SU-DHL-6 (cell line): ENCODE data around the gene GNB5.

Experiments
- H2AFZ ChIP-seq: fragments of 200-600 bp; sonication (generic); 2 replicates; pipeline ENCODE4 v1.6.1; 2014; ENCODE audit warnings: low read depth, mild to moderate bottlenecking, moderate library complexity, mixed read lengths, antibody characterized with exemption, low read length; ENCODE audit not compliant: severe bottlenecking
- H3F3A ChIP-seq: fragments of 200-600 bp; shearing (Covaris generic); 2 replicates; pipeline ENCODE4 v1.6.0; 2016; ENCODE audit warnings: antibody characterized with exemption, mild to moderate bottlenecking; ENCODE audit not compliant: insufficient read depth
- H3K27ac ChIP-seq: fragments of 200-600 bp; sonication (generic); 2 replicates; pipeline ENCODE4 v1.5.1; 2016; ENCODE audit warnings: low read depth, mild to moderate bottlenecking, low read length, moderate library complexity, mixed read lengths
- H3K27me3 ChIP-seq: fragments of 200-600 bp; sonication (generic), shearing (Covaris generic); 2 replicates; pipeline ENCODE4 v1.6.0; 2014; ENCODE audit warnings: mild to moderate bottlenecking, low read length
- H3K36me3 ChIP-seq: fragments of 200-600 bp; sonication (generic); 2 replicates; pipeline ENCODE4 v1.6.1; 2014; ENCODE audit warnings: mild to moderate bottlenecking, low read length, mixed read lengths
- H3K4me2 ChIP-seq: fragments of 300-600, 200-600 bp; shearing (Covaris generic), sonication (generic); 2 replicates; pipeline ENCODE4 v1.6.0; 2014; ENCODE audit warnings: low read length, low read depth, mild to moderate bottlenecking; ENCODE audit not compliant: poor library complexity, severe bottlenecking
- H3K4me3 ChIP-seq: fragments of 200-600 bp; sonication (generic); 2 replicates; pipeline ENCODE4 v1.5.1; 2014; ENCODE audit warnings: antibody characterized with exemption, low read length, mild to moderate bottlenecking, mixed read lengths; ENCODE audit not compliant: insufficient read depth, poor library complexity, severe bottlenecking
- H3K79me2 ChIP-seq: fragments of 200-600 bp; sonication (generic); 2 replicates; pipeline ENCODE4 v1.6.1; 2014; ENCODE audit warnings: mild to moderate bottlenecking, low read length, moderate library complexity; ENCODE audit not compliant: insufficient read depth
- H3K9ac ChIP-seq: fragments of 200-600 bp; sonication (generic); 2 replicates; pipeline ENCODE4 v1.7.0; 2014; ENCODE audit warnings: mild to moderate bottlenecking, low read length
- H3K9me2 ChIP-seq: fragments of 200-600 bp; sonication (generic); replicated peaks from 2 replicates; pipeline ENCODE4 v1.6.1; 2014; ENCODE audit warnings: low read length; ENCODE audit not compliant: insufficient read depth
- H3K9me3 ChIP-seq: fragments of 200-600 bp; sonication (generic); 2 replicates; pipeline ENCODE4 v1.6.1; 2014; ENCODE audit warnings: low read length, mixed read lengths; ENCODE audit not compliant: insufficient read depth
- H4K20me1 ChIP-seq: fragments of 200-600 bp; sonication (generic); 2 replicates; pipeline ENCODE4 v1.6.1; 2014; ENCODE audit warnings: low read depth, mild to moderate bottlenecking, antibody characterized with exemption, low read length, moderate library complexity, mixed read lengths
- EZH2phosphoT487 ChIP-seq: fragments of 200-600 bp; sonication (generic), shearing (Covaris generic); conservative IDR thresholded peaks from 2 replicates; pipeline ENCODE4 v1.6.1; 2018; ENCODE audit warnings: mild to moderate bottlenecking, antibody characterized with exemption, low read length, moderate library complexity, mixed read lengths
- TF ChIP-seq, protein P1 (sequence below): fragments of 200-600 bp; sonication (generic); IDR thresholded peaks from one replicate; pipeline ENCODE4 v1.5.1; 2017; ENCODE audit warnings: antibody characterized with exemption, mild to moderate bottlenecking, low read length, moderate library complexity; ENCODE audit not compliant: insufficient read depth, poor library complexity, severe bottlenecking

GNB5 gene

DNA sequence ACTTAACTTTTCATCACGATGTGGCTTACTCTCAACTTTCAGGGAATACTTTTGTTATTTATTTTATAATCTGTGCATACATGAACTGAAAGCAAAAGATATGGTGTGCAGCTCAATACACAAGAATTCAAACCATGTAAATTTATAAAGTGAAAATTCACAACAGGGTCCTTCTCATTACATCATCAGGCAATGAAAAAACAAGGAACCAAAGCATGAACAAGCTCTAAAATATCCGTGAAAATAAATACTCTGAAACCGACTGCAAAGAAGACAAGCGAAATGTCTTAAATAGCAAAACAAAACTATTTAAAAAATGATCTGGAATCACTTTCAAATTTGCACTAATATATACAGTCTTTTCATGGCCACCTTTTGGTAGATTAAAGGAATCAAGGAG lies 28.9 kb downstream of the GNB5 start:
- Histone ChIP-seq H2AFZ (no peak overlapping the region), H4K20me1 (no peaks in the 10 kb centered on the region), H3K27me3 (no peaks in the 10 kb centered on the region), H3K9me3 (no peaks in the 10 kb centered on the region), H3K27ac (no peak overlapping the region), H3K4me3 (no peak overlapping the region), H3K9ac (no peak overlapping the region), H3K36me3 (no peaks in the 10 kb centered on the region), H3K4me2 (no peak overlapping the region), H3K9me2 (no peaks in the 10 kb centered on the region), H3F3A (peaks cover 6% of the 10 kb centered on the region; the same call in 1 of the 2 replicates), H3K79me2 (peaks cover 41% of the 10 kb centered on the region)
- TF ChIP-seq, protein P1, sequence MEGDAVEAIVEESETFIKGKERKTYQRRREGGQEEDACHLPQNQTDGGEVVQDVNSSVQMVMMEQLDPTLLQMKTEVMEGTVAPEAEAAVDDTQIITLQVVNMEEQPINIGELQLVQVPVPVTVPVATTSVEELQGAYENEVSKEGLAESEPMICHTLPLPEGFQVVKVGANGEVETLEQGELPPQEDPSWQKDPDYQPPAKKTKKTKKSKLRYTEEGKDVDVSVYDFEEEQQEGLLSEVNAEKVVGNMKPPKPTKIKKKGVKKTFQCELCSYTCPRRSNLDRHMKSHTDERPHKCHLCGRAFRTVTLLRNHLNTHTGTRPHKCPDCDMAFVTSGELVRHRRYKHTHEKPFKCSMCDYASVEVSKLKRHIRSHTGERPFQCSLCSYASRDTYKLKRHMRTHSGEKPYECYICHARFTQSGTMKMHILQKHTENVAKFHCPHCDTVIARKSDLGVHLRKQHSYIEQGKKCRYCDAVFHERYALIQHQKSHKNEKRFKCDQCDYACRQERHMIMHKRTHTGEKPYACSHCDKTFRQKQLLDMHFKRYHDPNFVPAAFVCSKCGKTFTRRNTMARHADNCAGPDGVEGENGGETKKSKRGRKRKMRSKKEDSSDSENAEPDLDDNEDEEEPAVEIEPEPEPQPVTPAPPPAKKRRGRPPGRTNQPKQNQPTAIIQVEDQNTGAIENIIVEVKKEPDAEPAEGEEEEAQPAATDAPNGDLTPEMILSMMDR, result no peak
- TF ChIP-seq EZH2phosphoT487, result no peak

DNA sequence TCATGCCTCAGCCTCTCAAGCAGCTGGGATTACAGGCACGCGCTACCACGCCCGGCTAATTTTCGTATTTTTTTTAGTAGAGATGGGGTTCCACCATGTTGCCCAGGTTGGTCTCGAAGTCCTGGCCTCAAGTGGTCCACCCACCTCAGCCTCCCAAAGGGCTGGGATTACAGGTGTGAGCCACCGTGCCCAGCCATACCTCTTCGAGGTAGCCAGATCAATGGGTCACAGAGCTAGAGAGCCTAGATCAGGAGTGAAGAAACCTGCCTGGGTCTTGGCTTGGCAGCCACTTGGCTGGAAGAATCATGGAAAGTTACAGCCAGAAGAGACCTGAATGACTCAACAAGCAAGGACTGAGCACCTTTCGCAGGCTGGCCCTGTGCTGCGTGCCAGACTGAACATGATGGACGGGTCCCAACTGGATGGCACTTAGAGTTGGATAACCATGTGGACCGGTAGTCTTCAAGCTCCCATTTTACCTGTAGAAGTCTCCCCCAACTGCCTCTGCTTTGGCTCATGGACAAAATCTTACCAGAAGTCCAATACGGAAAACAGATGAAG lies 29.7 kb downstream of the GNB5 start:
- no peak overlapping the region for H3K27ac ChIP-seq

DNA sequence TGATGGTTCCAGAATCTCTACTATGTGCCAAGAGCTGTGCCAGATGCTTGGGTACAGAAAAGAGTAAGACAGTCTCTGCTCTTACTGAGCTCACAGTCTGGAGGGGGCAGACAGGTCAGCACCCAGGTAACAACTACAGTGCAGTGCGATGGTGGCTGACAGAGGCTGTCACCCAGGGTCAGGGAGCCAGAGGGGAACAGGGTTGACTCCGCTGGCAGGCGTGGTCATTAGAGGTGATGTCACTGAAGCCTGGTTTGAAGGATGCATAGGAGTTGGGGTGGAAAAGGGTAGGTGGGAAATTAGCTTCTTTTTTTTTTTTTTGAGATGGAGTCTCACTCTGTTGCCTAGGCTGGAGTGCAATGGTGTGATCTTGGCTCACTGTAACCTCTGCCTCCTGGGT lies 31.5 kb downstream of the GNB5 start:
- TF ChIP-seq, protein P1, result no peak
- TF ChIP-seq EZH2phosphoT487, result no peak
- Histone ChIP-seq H3K4me2 (no peak overlapping the region), H3K36me3 (no peaks in the 10 kb centered on the region), H3K4me3 (no peak overlapping the region), H3F3A (no peaks in the 10 kb centered on the region), H3K9me3 (no peaks in the 10 kb centered on the region), H3K79me2 (peaks cover 21% of the 10 kb centered on the region), H3K9ac (no peak overlapping the region), H3K9me2 (no peaks in the 10 kb centered on the region), H3K27me3 (no peaks in the 10 kb centered on the region), H3K27ac (no peak overlapping the region), H2AFZ (no peak overlapping the region), H4K20me1 (no peaks in the 10 kb centered on the region)

More for the DNA sequence above, 29.7 kb downstream of the GNB5 start:
- no peaks in the 10 kb centered on the region for H4K20me1 ChIP-seq
- no peaks in the 10 kb centered on the region for H3K36me3 ChIP-seq
- H3K27me3 ChIP-seq, result no peaks in the 10 kb centered on the region
- TF ChIP-seq, protein P1, result no peak
- TF ChIP-seq EZH2phosphoT487, result no peak
- H2AFZ ChIP-seq, result no peak overlapping the region
- H3K79me2 ChIP-seq, result peaks cover 38% of the 10 kb centered on the region
- H3K9me3 ChIP-seq, result no peaks in the 10 kb centered on the region
- H3K9me2 ChIP-seq, result no peaks in the 10 kb centered on the region
- no peak overlapping the region for H3K9ac ChIP-seq
- no peak overlapping the region for H3K4me3 ChIP-seq
- H3K4me2 ChIP-seq, result no peak overlapping the region
- H3F3A ChIP-seq, result peaks cover 6% of the 10 kb centered on the region; the same call in 1 of the 2 replicates
